Jurkat, Clone E6-1 (cell line): ENCODE measurements around the gene PKN1.
"Not testable (repeated sequence)": the region's sequence is repeated elsewhere in the genome, so short reads cannot be mapped to it uniquely, and the experiment has no call there.

Experiments used
- DNase-seq: peaks from one replicate; pipeline ENCODE4 v3.0.0-alpha.2; 2011; ENCODE audit warnings: low read depth, low spot score
- H3K4me3 ChIP-seq: 2 replicates; pipeline ENCODE4 v1.5.1; 2011; ENCODE audit warnings: mild to moderate bottlenecking, low read length, control low read depth, moderate library complexity

Gene PKN1

DNA sequence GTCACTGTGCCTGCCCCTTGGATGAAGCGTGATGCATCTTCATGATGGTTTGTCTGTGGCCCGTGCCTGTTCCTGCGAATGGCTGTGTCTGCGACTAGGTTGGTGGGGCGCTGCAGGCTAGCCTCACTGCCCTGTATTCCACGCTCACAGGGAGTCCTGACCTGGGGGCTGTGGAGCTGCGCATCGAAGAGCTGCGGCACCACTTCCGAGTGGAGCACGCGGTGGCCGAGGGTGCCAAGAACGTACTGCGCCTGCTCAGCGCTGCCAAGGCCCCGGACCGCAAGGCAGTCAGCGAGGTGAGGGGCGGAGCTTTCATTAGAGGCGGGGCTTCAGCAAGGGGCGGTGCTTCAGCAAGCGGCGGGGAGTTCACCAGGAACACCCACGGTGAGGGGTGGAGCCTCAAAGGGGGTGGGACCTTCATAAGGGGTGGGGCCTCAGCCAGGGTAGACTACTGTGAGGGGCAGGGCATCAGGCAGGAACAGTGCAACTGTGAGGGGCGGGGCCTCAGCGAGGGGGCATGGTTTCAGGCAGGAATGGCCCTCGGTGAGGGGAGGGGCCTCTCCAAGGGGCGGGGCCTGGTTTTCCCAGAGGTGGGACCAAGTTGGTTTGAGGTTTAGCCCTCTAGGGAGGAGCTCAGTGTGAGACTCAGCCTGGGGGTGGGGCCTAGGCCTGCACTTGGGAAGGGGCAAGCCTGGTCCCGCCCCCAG, 17.2 kb downstream of the PKN1 start:
- peak; percentile 62 for DNase-seq
- no peak overlapping the region for H3K4me3 ChIP-seq

DNA sequence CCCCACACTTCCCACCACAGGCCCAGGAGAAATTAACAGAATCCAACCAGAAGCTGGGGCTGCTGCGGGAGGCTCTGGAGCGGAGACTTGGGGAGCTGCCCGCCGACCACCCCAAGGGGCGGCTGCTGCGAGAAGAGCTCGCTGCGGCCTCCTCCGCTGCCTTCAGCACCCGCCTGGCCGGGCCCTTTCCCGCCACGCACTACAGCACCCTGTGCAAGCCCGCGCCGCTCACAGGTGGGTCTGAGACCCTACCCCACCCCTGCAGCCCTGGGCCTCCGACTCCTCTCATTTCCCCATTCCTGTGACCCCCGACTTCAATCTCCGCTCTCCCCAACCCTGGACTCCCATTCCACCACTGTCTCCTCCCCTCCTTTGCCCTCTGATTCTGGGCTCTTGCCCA, 17.8 kb downstream of the PKN1 start:
- DNase-seq: no peak
- H3K4me3 ChIP-seq: no peak overlapping the region

DNA sequence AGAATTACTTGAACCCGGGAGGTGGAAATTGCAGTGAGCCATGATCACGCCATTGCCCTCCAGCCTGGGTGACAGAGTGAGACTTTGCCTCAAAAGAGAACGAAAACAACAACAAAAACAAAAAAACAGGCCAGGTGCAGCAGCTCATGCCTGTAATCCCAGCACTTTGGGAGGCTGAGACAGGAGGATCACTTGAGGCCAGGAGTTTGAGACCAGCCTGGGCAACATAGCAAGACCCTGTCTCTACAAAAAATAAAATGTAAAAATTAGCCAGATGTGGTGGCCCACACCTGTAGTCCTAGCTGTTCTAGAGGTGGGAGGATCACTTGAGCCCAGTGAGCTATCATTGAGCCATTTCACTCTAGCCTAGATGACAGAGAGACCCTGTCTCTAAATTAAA, 19.2 kb downstream of the PKN1 start:
- not testable (repeated sequence) for H3K4me3 ChIP-seq, DNase-seq

DNA sequence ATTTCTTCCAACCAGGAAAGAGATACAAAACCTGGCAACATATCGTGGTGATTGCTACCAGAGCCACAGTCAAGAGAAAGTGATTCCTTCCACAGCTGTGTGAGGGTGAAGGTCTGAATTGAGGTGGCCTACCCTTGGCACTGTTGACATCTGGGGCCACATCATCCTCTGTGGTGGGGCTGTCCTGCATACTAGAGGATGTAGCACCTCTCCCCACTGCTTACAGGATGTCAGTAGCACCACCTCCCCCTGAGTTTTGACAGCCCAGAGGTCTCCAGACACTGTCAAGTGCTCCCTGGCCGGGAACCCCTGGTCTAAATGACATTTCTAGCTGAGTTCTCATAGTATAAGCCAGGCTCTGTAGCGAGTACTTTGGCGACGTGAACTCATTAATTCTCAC, 26.6 kb downstream of the PKN1 start:
- no peak overlapping the region for H3K4me3 ChIP-seq
- no peak for DNase-seq

DNA sequence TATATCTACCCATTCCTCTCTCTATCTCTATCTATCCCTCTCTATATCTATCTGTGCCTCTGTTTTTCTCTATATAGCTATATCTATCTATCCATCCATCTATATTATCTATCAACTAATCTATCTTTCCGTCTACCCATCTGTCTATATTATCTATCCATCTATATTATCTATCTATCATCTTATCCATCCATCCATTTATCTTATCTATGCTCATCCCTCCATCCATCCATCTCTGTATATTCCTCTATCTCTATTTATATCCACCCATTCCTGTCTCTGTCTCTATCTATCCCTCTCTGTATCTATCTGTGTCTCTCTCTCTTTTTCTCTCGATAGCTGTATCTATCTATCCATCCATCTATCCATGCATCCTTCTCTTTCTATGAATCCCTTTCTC, 27.8 kb downstream of the PKN1 start:
- no peak for DNase-seq
- no peak overlapping the region for H3K4me3 ChIP-seq

DNA sequence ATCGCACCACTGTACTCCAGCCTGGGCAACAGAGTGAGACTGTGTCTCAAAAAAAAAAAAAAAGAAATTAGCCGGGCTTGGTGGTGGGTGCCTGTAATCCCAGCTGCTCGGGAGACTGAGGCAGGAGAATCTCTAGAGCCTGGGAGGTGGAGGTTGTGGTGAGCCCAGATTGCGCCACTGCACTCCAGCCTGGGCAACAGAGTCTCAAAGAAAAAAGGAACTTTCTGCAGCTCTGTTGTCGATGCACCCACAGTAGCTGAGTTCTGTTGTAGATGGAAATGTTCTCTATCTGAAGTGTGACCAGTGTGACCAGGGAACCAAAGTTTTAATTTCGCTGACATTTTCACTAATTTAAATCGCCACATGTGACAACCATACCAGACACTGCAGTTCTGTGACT, 29.3 kb downstream of the PKN1 start:
- H3K4me3 ChIP-seq, DNase-seq: not testable (repeated sequence)

DNA sequence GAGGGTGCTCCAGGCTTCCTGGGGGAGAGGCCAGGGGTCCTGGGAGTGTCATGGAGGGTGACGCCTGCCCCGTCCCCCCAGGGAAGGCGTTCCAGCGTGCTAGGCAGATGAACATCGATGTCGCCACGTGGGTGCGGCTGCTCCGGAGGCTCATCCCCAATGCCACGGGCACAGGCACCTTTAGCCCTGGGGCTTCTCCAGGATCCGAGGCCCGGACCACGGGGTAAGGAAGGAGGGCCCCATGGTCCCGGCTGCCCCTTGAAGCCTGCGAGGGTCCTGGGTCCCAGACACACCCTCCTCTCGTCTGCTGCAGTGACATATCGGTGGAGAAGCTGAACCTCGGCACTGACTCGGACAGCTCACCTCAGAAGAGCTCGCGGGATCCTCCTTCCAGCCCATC, 30.6 kb downstream of the PKN1 start:
- DNase-seq: no peak
- H3K4me3 ChIP-seq: no peak overlapping the region

DNA sequence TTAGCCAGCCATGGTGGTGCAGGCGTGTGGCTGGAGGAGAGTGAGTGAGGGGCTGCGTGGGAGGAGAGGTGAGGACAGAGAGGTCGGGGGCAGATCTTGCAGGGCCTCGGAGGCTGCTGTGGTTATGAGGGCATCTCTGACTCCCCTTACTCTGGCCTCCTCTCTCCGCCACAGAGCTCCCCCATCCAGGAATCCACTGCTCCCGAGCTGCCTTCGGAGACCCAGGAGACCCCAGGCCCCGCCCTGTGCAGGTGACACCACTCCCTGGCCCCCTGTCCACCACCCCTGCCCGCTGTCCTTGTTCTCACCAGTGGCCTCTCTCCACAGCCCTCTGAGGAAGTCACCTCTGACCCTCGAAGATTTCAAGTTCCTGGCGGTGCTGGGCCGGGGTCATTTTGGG, 34.3 kb downstream of the PKN1 start:
- no peak overlapping the region for H3K4me3 ChIP-seq
- DNase-seq: no peak

DNA sequence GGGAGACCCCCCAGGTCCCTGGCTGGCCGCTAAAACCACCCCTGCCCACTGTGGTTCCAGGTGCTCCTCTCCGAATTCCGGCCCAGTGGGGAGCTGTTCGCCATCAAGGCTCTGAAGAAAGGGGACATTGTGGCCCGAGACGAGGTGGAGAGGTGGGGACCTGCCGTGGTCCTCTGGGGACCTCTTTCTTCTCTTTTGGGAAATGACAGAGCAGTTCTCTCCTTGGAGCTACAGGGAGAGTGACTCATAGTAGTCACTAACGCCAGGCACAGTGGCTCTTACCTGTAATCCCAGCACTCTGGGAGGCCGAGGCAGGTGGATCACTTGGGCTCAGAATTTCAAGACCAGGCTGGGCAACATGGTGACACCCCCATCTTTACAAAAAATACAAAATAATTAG, 34.7 kb downstream of the PKN1 start:
- no peak overlapping the region for H3K4me3 ChIP-seq
- no peak for DNase-seq

DNA sequence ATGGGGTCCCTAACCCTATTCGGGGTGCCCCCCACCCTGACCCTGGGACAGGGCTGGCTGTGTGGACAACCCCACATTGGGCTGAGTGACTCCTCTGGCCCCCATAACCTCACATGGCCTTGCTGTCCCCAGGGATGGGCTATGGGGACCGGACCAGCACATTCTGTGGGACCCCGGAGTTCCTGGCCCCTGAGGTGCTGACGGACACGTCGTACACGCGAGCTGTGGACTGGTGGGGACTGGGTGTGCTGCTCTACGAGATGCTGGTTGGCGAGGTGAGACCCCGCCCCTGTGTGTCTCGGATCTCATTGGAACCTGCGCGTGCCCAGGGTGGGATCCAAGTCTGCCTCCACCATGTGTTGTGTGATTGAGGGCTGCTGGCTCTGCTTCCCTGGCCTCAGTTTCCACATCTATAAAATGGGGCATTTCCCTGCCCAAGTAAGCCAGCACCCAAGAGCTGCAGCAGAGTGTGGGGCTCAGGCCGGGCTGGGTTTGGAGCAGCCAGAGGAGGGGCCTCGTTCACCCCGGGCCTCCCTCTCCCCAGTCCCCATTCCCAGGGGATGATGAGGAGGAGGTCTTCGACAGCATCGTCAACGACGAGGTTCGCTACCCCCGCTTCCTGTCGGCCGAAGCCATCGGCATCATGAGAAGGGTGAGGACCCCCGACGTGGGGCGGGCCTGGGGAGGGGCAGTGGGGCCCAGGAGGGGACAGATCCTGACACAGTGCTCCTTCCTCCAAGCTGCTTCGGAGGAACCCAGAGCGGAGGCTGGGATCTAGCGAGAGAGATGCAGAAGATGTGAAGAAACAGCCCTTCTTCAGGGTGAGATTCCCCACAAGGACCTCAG, 37.1 kb downstream of the PKN1 start:
- DNase-seq: no peak
- H3K4me3 ChIP-seq: no peak overlapping the region

DNA sequence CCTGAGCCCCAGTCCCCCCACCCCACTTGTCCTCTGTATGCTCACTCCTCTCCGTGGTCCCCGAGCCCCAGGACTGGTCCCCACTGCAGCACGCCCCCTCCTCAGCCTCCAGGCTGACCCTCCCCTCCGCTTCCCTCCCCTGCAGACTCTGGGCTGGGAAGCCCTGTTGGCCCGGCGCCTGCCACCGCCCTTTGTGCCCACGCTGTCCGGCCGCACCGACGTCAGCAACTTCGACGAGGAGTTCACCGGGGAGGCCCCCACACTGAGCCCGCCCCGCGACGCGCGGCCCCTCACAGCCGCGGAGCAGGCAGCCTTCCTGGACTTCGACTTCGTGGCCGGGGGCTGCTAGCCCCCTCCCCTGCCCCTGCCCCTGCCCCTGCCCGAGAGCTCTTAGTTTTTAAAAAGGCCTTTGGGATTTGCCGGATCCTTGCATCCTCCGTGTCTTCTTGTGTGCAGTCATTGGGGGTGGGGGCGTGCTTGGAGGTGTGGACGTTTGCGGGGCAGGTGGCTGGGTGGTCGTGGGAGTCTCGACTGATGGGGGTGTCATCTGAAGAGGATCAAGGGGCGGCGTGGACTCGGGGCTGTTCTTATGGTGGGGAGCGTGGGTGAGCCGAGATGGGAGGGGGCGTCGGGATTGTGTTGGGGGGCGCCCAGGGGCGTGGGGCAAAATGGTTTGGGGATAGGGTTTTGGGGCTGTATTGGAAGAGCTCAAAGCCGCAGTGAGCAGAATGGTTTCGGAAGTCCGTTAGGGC, 38.5 kb downstream of the PKN1 start:
- DNase-seq: no peak
- H3K4me3 ChIP-seq: no peak overlapping the region

DNA sequence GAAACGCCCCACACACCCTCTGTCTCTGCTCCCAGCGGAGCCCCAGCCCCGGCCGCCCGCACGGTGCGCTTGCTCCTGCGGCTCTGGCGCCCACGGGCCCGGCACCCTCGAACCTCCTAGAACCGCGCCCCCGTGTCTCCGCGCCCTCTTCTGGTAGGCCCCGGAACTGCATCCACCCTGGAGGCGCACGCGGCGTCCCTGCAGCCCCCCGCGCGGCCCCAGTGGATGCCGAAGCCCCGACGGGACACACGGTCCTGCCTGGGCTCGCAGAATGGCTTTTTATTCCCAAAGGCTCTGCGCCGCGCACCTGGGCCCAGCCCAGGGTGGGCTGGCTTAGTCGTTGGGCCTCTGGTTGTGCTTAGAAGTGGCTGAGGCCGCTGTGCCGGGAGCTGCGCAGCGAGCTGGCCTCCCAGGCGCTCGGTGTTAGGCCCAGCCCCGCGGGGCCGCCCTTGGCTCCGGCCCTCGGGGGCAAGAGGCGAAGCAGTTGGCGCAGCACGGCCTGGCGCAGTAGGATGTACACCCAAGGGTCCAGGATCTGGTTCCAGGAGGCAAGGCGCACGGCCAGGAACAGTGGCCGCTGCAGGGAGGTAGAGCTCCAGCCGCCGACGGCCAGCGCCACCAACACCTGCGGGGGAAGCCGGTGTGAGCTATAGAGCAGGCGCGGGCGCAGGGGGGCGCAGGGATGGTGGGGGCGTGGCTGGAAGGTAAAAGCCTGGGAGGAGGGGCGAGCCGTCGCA, 39.3 kb downstream of the PKN1 start:
- DNase-seq: no peak

DNA sequence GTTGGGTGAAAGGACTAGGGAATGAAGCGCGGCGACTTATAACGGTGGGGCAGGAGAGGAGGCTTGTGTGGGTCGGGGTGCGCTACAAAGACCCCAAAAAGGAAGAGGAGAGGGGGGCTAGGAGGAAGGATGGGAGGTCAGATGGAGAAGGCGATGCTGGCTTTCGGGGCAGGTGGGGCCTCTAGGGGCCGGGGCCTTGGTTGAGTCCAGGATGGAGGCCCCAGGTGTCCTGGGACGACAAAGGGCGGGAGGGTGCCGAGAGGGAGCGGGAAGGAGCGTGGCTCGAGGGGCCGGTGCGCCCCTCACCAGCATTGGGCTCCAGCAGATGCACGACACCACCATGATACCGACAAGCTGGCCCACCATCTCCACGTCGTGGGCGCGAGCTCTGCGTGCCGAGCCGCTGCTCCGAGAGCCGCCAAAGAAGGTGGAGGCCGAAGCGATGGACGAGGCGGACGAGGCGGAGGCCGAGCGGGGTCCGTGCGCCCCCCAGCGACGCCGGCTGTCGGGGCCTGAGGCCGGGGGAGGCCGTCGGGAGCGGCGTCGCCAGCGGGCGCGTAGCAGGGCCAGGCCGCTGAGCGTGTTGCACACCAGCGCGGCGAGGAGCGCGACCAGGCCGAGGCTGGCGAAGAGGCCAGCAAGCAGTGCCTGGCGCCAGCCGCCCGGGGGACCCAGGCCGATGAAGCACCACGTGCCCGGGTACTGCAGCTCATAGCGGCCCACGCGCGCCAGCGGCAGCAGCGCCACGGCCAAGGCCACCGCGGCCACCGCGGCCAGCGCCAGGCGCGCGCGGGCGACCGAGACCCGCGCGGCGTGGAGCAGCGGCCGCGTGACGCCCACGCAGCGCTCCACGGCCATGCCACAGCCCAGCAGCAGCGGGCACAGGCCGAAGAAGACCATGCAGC, 40.2 kb downstream of the PKN1 start:
- no peak for DNase-seq
- H3K4me3 ChIP-seq: no peak overlapping the region

More for the DNA sequence above, 39.3 kb downstream of the PKN1 start:
- no peak overlapping the region for H3K4me3 ChIP-seq

DNA sequence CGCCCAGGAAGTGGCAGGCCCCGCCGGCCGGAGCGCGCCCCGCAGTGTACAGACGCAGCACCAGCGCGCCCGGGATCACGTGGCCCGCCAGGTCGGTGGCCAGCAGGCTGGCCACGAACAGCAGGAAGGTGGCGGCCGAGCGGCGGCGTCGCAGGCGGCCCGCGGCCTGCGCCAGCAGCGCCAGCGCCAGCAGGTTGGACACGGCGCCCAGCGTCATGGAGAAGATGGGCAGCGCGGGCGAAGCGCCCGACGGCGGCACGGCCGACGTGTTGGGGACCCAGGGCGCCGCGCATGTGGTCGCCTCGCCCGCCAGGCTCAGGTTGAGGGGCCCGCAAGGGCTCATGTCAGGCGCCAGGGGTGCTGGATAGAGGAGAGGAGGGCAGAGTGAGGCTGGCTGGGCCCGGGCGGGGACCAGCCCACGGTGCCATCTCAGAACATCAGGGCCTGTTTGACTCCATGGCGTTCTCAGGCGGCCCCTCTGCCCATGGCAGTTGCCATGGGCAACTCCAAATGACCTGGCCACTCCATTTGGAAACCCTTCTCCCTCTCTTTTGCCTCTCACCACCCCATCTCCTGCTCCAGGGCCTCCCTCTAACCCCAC, 41.0 kb downstream of the PKN1 start:
- no peak for DNase-seq
- H3K4me3 ChIP-seq: no peak overlapping the region

DNA sequence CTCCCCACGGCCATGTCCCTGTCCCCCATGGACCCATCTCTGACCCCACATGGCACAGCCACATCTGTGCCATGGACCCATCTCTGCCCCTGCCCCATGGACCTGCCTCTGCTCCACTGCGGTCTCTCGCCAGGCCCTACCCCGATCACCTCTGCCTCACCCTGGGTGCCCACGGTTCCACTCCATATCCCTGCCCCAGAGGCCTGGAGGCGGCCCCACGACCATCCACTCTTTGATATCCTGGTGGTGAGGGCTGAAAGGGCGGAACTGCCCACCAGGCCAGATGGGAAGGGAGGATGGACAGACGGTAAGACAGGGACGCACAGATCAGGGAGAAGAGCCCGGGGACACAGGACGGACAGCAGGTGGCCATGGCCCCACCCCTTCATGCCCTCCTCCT, 41.7 kb downstream of the PKN1 start:
- H3K4me3 ChIP-seq: no peak overlapping the region
- no peak for DNase-seq

DNA sequence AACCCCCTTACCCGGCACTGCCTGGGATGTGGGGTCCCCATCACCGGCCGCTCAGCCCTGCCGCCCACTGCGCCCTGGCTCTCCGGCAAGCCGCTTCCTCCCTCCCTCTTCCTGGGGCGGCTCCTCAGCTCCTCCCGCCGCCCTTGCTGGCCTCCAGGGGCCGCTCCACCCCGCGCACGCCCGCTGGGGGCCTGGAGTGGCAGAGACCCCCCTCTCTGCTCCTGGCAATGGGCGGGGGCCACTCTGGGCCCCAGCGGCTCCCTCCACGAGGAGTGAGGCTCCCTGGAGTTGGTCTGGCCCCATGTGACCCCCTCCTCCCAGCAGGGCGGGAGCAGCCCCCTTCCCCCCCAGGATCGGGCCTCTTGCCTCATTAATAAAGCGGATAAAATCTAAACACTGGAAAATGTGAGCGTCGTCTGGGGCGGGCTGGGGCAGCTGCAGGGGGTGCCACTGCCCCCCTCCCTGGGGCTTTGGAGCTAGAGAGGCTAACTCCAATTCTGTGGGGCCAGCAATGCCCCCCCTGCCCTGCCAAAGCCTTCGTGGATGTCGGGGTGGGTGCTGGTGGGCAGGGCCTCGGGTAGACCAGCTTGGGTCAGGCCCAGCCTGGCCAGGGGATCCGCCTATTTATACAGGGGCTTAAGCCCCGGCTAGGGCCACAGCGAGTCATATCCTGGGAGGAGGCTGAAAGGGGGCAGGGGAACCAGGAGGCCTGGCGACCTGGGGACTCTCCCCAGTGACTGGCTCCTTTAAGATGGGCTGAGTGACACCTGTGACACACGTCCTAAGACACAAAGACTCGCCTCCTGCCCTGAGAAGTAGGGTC, 42.4 kb downstream of the PKN1 start, which contains the start of gene PTGER1:
Gene PTGER1 (minus strand): TSS at position 104 of the 823 bp plus-strand sequence. CDS start 1,034 bp downstream, outside the sequence.
- H3K4me3 ChIP-seq: no peak within 1 kb of the TSS

DNA sequence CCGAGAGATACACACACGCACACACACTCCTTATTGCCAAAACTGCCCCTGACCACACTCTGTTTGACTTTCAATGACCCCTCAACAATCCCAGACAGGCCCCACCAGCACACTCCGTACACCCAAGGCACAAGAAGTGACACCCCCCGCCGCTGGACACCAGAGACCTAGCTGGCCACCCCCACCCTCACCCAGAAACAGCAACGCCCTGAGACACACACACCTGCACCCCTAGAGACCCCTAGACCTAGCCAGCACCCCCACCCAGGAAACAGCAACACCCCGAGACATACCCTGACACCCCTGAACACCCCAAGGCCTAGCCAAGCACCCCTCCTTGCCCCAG, 43.2 kb downstream of the PKN1 start:
- H3K4me3 ChIP-seq: no peak overlapping the region
- DNase-seq: no peak

More for the DNA sequence above, 42.4 kb downstream of the PKN1 start, which contains the start of gene PTGER1:
- DNase-seq: no peak
